PFSK-1 (cell line): Measurements from ENCODE around the gene TRA2B.

Experiments used
- POLR2AphosphoS5 ChIP-seq: IDR thresholded peaks from 2 replicates; pipeline ENCODE4 v1.6.1; 2012; ENCODE audit warnings: low read depth, mild to moderate bottlenecking, control low read depth, low read length, moderate library complexity
- SIN3A ChIP-seq: IDR thresholded peaks from 2 replicates; pipeline ENCODE4 v1.6.1; 2012; ENCODE audit warnings: mild to moderate bottlenecking, low read length, moderate library complexity, borderline replicate concordance; ENCODE audit not compliant: insufficient read depth
- TAF1 ChIP-seq: IDR thresholded peaks from 2 replicates; pipeline ENCODE4 v1.6.1; 2012; ENCODE audit warnings: low read length, control low read depth, borderline replicate concordance; ENCODE audit not compliant: insufficient read depth
- TF ChIP-seq, protein P1 (sequence below), 2 experiments: IDR thresholded peaks; 2 replicates each; pipeline versions ENCODE4 v1.6.1 to v1.8.0; 2011 to 2012; ENCODE audit warnings: low read depth in 2 of 2, low read length in 2 of 2, control low read depth in 1 of 2, inconsistent platforms in 1 of 2, mild to moderate bottlenecking in 1 of 2, moderate library complexity in 1 of 2; ENCODE audit not compliant: insufficient read depth in 1 of 2

DNA sequence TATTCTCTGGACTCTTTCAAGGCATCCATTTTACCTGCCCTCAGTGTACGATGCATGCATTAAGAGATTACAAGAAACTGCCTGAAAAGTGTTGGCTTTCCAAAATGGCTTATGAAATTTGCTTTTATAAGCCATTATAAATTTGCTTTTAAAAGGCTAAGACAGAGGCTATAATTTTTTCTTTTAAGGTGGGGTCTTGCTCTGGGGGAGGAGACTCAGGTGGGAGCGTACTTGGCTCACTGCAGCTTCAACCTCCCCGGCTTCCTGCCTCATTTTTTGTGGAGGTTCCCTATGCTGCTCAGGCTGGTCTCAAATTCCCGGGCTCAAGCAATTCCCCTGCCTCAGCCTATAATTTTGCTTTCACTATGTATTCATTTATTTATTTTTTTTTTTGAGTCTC is 17.6 kb downstream of the TRA2B start:
- TF ChIP-seq POLR2AphosphoS5, result no peak
- TF ChIP-seq, protein P1, sequence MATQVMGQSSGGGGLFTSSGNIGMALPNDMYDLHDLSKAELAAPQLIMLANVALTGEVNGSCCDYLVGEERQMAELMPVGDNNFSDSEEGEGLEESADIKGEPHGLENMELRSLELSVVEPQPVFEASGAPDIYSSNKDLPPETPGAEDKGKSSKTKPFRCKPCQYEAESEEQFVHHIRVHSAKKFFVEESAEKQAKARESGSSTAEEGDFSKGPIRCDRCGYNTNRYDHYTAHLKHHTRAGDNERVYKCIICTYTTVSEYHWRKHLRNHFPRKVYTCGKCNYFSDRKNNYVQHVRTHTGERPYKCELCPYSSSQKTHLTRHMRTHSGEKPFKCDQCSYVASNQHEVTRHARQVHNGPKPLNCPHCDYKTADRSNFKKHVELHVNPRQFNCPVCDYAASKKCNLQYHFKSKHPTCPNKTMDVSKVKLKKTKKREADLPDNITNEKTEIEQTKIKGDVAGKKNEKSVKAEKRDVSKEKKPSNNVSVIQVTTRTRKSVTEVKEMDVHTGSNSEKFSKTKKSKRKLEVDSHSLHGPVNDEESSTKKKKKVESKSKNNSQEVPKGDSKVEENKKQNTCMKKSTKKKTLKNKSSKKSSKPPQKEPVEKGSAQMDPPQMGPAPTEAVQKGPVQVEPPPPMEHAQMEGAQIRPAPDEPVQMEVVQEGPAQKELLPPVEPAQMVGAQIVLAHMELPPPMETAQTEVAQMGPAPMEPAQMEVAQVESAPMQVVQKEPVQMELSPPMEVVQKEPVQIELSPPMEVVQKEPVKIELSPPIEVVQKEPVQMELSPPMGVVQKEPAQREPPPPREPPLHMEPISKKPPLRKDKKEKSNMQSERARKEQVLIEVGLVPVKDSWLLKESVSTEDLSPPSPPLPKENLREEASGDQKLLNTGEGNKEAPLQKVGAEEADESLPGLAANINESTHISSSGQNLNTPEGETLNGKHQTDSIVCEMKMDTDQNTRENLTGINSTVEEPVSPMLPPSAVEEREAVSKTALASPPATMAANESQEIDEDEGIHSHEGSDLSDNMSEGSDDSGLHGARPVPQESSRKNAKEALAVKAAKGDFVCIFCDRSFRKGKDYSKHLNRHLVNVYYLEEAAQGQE (IDR thresholded peaks at IDR 0.05; ENCODE audit: insufficient read depth in 1 of 2, low read depth in 2 of 2, low read length in 2 of 2), result no peak
- TF ChIP-seq TAF1, result no peak
- no peak for TF ChIP-seq SIN3A
